ENCODE results near the gene VPS37C. TPM values are rescaled to one million over a fixed set of nuclear protein-coding genes. Genes with fewer than 3 reads are reported as not detected.

The VPS37C gene
- total RNA-seq, 3 donors from 2014 or later (not counting 1 experiment from before 2014, with no cell fraction given) = 6.4 to 6.9 (median 6.5) TPM

- H3K9me3 ChIP-seq (ENCODE audit: control insufficient read depth, insufficient read depth, low read length) = no peaks in the 10 kb centered on the region
- no peaks in the 10 kb centered on the region for H3K36me3 ChIP-seq (ENCODE audit: control insufficient read depth, insufficient read depth, low read length)
- Mint-ChIP-seq H3K27ac (no peak overlapping the region), H3K9me3 (no peaks in the 10 kb centered on the region), H3K36me3 (no peaks in the 10 kb centered on the region), H3K27me3 (ENCODE audit: low read depth in 2 of 2) (peaks cover 0 to 5% of the 10 kb centered on the region in 2 donors), H3K4me3 (peak overlapping the region; percentile 22), H3K4me1 (peaks cover 18 to 37% of the 10 kb centered on the region in 2 donors)
- no peaks in the 10 kb centered on the region for H3K27me3 ChIP-seq (ENCODE audit: control insufficient read depth, insufficient read depth, low read length)
- H3K27ac ChIP-seq (ENCODE audit: low read length) = no peak overlapping the region
- H3K4me3 ChIP-seq (ENCODE audit: low read length) = no peak overlapping the region
- intact Hi-C loops (cut with micrococcal nuclease) = no loop called here
- H3K4me1 ChIP-seq (ENCODE audit: control insufficient read depth, insufficient read depth, low read length) = peaks cover 35% of the 10 kb centered on the region
- no peak for TF ChIP-seq CTCF (IDR thresholded peaks at IDR 0.05)
- no peak for DNase-seq
- no peak for ATAC-seq
- WGBS (ENCODE audit: insufficient coverage) = 85% methylated on average over 3 of the region's 3 CpGs
Observed at GRCh38 chr11:61119571-61119970, 41.7 kb downstream of the VPS37C start.

DNA sequence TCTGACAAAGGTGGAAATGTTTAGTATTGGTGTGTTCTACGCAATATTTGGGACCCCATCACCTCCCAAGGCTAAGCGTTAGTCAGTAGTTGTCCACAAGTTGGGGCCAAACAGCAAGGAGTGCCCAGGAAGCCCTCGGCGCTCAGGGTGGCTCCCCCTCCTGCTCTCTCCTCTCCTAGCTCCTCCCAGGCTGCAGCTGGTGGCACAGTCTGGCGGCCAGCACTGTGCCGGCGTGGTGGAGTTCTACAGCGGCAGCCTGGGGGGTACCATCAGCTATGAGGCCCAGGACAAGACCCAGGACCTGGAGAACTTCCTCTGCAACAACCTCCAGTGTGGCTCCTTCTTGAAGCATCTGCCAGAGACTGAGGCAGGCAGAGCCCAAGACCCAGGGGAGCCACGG lies 42.2 kb downstream of the VPS37C start:
- Mint-ChIP-seq H3K4me3 (no peak overlapping the region), H3K9me3 (no peaks in the 10 kb centered on the region), H3K4me1 (peaks cover 13 to 32% of the 10 kb centered on the region in 2 donors), H3K27ac (no peak overlapping the region), H3K27me3 (ENCODE audit: low read depth in 2 of 2) (peaks cover 0 to 5% of the 10 kb centered on the region in 2 donors), H3K36me3 (no peaks in the 10 kb centered on the region)
- 94% methylated on average over 9 of the region's 9 CpGs for WGBS (ENCODE audit: insufficient coverage)
- ATAC-seq = no peak
- peak in 1 of 2 donors; percentile 28 for DNase-seq
- Histone ChIP-seq H3K27ac (ENCODE audit: low read length) (no peak overlapping the region), H3K36me3 (ENCODE audit: control insufficient read depth, insufficient read depth, low read length) (no peaks in the 10 kb centered on the region), H3K4me3 (ENCODE audit: low read length) (no peak overlapping the region), H3K4me1 (ENCODE audit: control insufficient read depth, insufficient read depth, low read length) (peaks cover 30% of the 10 kb centered on the region), H3K27me3 (ENCODE audit: control insufficient read depth, insufficient read depth, low read length) (no peaks in the 10 kb centered on the region), H3K9me3 (ENCODE audit: control insufficient read depth, insufficient read depth, low read length) (no peaks in the 10 kb centered on the region)
- intact Hi-C loops (cut with micrococcal nuclease) = no loop called here
- TF ChIP-seq CTCF (IDR thresholded peaks at IDR 0.05) = no peak

- Histone ChIP-seq H3K27ac (ENCODE audit: low read length) (no peak overlapping the region), H3K36me3 (ENCODE audit: control insufficient read depth, insufficient read depth, low read length) (no peaks in the 10 kb centered on the region), H3K4me1 (ENCODE audit: control insufficient read depth, insufficient read depth, low read length) (peaks cover 24% of the 10 kb centered on the region), H3K4me3 (ENCODE audit: low read length) (no peak overlapping the region), H3K27me3 (ENCODE audit: control insufficient read depth, insufficient read depth, low read length) (no peaks in the 10 kb centered on the region), H3K9me3 (ENCODE audit: control insufficient read depth, insufficient read depth, low read length) (no peaks in the 10 kb centered on the region)
- Mint-ChIP-seq H3K9me3 (no peaks in the 10 kb centered on the region), H3K4me1 (peaks cover 6 to 25% of the 10 kb centered on the region in 2 donors), H3K4me3 (no peak overlapping the region), H3K27me3 (ENCODE audit: low read depth in 2 of 2) (peaks cover 0 to 5% of the 10 kb centered on the region in 2 donors), H3K27ac (no peak overlapping the region), H3K36me3 (no peaks in the 10 kb centered on the region)
- no peak for DNase-seq
- ATAC-seq = no peak
- TF ChIP-seq CTCF (IDR thresholded peaks at IDR 0.05) = no peak
- WGBS (ENCODE audit: insufficient coverage) = 94% methylated on average over 8 of the region's 9 CpGs
- intact Hi-C loops (cut with micrococcal nuclease) = no loop called here
Observed at GRCh38 chr11:61118406-61118805, 42.8 kb downstream of the VPS37C start.

DNA sequence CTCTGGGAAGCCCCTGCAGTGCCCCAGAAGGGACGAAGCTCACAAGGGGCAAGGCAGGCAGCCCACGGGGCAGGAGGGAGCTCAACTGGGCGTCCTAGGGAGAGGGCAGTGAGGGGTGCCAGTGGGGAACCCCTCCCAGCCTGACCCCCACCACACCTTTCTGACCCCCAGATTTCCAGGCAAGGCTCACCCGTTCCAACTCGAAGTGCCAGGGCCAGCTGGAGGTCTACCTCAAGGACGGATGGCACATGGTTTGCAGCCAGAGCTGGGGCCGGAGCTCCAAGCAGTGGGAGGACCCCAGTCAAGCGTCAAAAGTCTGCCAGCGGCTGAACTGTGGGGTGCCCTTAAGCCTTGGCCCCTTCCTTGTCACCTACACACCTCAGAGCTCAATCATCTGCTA lies 43.2 kb downstream of the VPS37C start:
- no peak overlapping the region for H3K4me3 Mint-ChIP-seq
- Histone ChIP-seq H3K9me3 (ENCODE audit: control insufficient read depth, insufficient read depth, low read length) (no peaks in the 10 kb centered on the region), H3K36me3 (ENCODE audit: control insufficient read depth, insufficient read depth, low read length) (no peaks in the 10 kb centered on the region), H3K27ac (ENCODE audit: low read length) (no peak overlapping the region), H3K27me3 (ENCODE audit: control insufficient read depth, insufficient read depth, low read length) (no peaks in the 10 kb centered on the region), H3K4me3 (ENCODE audit: low read length) (no peak overlapping the region), H3K4me1 (ENCODE audit: control insufficient read depth, insufficient read depth, low read length) (peaks cover 22% of the 10 kb centered on the region)
- no peaks in the 10 kb centered on the region for H3K9me3 Mint-ChIP-seq
- 91% methylated on average over 7 of the region's 9 CpGs for WGBS (ENCODE audit: insufficient coverage)
- no peak for DNase-seq
- H3K4me1 Mint-ChIP-seq = peaks cover 6 to 21% of the 10 kb centered on the region in 2 donors
- no peak for TF ChIP-seq CTCF (IDR thresholded peaks at IDR 0.05)
- no peak overlapping the region for H3K27ac Mint-ChIP-seq
- no peak for ATAC-seq
- H3K36me3 Mint-ChIP-seq = no peaks in the 10 kb centered on the region
- peaks cover 0 to 5% of the 10 kb centered on the region in 2 donors for H3K27me3 Mint-ChIP-seq (ENCODE audit: low read depth in 2 of 2)
- intact Hi-C loops (cut with micrococcal nuclease) = no loop called here
